NCI-H774 (cell line): ENCODE measurements around the gene SLC6A7.

Source experiments
- DNase-seq: peaks from one replicate; lab custom pipeline; 2025; lab: John Stamatoyannopoulos, UW

SLC6A7 gene

DNA sequence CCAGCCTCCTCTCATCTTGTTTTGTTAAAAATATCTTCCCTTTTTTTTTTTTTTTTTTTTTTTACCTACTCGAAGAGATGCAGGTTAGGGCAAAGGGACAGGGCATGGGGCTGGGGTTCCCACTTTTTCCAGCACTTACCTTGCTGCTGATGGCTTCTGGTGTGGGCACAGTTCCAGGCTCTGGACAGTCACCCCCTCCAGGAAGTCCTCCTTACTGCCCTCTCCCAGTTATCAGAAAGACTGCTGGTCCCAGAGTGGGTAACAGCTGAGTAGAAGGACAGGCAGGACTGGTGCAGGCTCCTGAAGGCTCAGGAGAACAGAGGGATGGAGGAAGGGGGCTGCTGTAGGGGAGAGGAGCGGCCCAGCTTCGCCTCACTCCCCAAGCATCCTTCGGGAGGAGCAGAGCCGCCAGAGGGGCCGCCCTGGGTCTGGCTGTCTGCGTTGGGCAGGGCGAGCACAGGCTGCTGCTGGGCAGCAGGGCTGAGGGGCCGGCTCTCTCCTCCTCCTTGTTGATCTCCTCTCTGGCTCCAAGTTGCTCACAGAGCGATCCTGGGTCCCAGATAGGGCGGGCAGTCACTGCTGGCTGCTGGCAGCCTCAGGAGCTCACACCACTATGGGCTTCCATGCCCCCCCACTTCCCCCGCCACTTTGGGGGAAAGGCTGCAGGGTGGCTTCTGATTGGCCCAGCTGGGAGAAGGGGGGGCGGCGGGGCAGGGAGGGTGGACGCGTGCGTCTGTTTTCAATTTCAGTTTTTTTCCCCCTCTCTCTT lies 34.4 kb upstream of the SLC6A7 start, which contains the start of gene PDGFRB:
Gene PDGFRB (minus strand): TSS at position 588 of the 769 bp plus-strand sequence. CDS start 18,798 bp downstream, outside the sequence.
- DNase-seq = peak; percentile 9

DNA sequence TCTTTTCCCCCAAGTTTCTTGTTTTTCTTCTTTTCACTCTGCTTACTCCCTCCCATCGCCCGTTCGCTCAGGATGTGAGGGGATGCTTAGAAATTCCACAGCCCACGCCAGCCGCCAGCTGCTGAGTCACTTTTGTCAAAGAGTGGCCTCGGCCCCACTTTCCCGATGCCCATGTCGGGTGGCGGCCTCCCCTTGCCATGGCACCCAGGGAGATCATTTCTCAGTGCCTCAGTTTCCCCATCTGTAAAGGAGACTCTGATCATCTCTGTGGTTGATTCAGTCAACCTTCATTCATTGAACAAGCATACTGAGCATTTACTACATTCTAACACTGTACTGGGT lies 33.9 kb upstream of the SLC6A7 start:
- no peak for DNase-seq

DNA sequence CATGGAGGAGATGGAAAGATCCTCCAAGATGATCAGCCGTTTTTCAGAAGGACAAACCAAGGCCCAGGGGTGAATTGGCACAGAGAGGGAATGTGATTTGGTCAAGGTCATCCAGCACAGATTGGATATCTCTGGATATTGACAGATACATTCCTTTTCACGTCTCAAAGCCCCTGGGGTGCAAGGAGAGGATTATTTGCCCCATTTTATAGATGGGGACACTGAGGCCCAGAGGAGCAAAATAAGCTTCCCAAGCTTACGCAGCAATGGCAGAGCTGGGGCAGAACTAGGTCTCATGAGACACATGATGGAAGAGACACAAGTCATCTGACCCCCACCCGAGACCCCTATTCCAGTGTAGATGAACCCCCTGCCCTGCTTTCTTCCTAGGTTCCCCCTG lies 33.3 kb upstream of the SLC6A7 start:
- DNase-seq = no peak

DNA sequence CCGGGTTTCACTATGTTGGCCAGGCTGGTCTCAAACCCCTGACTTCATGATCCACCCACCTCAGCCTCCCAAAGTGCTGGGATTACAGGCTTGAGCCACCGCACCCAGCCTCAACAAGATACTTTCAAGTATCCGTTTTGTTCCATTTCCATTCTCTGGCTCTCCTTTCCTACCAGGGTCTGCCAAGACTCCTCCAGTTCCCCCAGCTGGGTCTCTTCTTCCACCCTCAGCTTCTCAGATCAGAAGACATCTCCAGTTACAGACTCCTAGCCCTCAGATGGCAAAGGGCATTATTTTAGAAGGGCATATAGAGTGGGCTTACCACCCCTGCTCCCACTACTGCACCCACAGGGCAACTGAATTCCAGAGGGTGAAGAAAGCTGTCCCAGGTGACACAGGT lies 32.7 kb upstream of the SLC6A7 start:
- DNase-seq = no peak

DNA sequence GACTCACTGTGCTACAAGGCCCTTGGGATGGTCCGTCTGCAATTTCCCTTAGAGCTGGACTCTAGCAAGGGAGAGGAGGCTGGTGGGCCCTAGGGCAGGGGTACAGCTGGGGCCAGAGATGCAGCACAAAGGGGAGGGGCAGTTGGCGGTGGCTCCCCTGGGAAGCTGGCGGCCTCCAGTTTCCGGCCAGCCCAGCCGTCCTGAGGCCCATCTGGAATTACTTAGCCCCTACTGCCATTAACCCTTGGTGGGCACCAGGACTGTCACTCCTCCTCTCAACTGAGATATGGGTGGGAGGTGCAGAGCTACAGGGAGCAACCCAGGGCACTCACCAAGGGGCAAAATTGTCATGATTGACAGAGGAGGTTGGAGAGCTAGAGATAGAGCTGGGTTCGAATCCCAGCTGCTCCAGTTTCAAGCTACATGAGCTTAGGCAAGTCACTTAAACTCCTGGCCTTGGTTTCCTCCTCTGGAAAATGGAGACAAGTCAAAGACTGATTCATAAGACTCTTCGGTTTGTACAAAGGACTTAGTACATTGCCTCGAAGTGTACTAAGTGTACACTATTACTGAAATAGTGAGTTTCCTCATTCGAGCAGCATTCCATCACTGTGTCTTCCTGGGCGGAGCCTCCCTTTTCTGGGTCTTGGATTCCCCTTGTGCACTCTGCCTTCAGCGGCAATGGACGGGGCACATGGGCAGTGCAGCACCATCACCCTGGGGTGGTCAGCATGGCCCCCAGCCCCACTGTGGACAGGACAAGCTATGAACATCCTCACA lies 31.5 kb upstream of the SLC6A7 start:
- no peak for DNase-seq

DNA sequence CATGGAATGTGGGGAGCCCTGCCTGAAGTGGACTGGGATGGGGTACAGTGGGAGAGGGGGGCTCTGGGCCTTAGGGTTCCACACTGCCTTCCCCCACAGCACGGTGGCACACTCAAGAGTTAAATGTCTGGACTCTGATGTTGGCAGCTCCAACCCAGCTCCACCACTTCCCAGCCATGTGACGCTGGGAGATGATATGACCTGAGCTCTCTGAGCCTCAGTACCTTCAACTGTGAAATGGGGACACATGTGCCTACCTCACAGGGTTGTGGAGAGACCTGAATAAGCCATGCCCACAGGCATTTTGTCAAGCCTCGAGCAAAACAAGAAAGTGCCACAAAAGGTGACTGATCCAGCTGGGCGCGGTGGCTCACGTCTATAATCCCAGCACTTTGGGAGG lies 30.8 kb upstream of the SLC6A7 start:
- no peak for DNase-seq

DNA sequence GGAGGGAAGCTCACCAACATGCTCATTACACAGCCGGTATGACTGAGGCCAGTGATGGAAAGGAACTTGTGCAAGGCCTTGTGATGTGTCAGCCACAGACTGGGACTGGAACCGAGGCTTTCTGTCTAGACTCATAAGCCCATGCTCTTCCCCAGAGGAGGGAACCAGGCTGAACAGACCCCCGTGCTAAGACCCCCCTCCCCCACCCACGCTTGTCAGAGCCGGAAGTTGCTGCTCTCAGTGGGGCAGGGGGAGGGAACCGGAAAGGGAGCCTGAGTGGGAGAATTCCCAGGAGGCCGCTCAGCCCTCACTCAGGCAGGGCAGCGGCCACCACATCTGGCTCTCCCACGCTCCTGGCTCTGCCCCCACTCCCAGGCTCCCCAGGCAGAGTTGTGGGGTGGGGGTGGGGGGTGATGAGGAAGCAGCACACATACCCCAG lies 30.1 kb upstream of the SLC6A7 start:
- DNase-seq = no peak

DNA sequence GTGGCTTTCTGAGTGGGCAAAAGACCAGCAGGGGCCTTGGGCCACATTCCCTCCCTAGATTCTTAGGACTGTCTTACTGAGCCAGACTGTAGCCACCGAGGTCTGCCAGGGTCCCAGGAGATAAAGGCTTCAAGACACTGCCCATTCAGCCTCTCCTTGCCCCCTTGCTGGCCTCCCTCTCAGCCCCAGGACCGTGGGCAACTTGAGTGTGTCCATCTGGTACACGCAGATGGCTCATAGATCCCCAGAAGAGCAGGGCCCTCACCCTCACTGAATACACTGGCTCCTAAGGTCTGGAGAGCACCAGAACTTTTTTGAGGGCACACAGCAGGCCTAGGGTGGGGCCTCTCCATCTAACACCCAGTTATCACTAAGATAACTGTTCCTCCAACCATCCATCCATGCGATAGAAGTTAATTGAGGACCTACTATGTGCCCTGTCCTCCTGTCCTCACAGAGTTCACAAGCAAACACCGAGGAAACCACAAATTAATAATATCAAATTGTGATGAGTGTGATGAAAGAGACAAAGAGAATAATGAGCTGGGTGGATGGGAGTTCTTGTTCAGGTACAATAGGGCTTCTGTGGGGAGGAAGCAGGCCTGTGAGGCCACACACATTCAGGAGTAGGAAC lies 29.3 kb upstream of the SLC6A7 start:
- DNase-seq = no peak

DNA sequence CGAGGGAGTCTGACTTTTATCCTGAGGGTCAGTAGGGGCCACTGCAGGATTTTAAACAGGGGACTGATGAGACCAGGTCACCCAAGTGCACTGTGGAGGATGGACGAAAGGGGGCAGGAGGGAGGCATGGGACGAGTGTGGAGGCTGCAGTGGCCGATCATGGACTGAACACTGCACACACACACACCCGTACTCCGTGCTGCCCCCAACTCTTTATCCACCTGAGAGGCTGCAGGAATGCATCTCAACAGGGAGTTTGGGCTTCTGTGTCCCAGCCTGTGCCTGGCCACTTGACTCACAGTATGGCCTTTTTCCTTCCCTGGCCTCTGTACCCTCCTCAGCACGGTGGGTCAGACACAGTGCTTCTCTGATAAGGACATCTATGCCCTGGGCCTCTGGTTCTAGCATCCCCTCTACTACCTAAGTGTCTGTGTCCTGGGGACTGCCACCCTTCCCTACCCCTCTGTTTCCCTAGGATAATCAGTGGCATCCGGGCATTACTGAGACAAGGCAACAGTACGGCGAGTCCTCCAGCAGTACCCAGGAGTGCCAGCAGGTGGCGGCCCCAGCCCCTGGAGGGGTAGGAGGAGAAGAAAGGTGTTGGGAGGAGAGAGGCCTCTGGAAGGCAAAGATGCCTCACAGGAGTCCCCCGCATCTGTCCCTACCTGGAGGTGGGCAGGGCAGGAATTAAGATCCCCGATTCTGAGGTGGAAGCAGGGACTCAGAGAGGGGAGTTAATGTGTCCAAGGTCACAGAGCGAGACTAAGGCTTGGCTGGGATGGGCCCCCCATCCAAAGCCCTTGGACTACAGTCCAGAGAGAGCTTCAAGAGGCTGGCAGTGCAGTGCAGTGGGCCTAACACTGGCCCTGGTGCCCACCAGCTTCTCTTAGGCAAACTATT lies 28.4 kb upstream of the SLC6A7 start:
- peak; percentile 29 for DNase-seq

DNA sequence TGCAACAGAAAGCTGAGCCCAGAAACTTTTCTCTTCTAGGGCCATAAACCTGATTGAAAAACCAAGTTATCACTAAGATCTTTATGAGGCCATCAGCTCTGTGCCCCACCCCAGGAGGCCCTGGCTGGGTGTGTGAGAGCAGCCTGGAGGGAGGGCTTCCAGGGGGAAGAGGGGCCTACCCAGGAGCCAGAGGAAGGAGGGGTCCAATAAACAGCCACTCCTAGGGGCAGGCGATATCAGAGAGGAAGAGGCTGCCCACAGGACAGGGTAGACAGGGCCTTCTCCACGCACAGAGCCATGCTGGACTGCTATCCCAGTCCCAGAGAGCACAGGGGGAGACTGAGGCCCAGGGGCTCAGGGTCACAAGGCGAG lies 27.7 kb upstream of the SLC6A7 start:
- no peak for DNase-seq

DNA sequence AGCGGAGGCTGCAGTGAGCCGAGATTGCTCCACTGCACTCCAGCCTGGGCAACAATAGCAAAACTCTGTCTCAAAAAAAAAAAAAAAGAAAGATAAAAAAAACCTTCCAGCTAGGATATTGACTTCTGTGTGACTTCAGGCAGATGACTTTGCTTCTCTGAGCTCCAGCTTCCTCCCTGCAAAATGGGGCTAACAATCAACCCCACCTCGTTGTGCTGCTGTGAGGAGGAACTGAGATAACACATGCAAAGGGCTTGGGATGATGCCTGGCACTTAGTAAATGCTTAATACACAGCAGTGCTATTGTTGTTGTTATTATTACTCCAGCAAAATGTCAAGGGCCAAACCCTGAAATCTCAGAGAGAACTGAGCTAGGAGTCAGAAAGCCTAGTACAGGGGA lies 26.8 kb upstream of the SLC6A7 start:
- DNase-seq = no peak

DNA sequence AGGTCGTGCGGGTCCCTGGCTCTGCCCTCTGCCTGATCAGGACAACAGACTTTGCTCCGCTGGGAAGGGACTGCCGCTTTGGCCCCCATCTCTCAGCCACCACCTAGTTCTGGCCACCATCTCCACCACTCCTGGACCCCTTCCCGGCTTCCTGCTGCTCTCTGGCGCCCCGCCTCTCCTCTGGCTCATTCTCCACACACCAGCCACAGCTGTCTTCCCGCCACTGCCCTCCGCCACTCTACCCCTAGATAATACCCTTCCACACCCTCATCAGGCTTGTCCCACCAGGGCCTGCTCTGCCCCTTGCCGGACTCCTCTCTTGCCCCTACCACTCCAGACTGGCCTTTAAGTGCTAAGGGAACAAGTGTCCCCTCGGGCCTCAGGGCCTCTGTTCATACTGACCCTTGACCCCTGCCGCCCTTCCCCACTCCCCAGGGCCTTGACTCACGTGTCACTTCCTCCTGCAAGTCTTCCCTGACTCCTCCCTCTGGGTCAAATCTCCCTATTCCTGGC lies 26.3 kb upstream of the SLC6A7 start:
- no peak for DNase-seq

DNA sequence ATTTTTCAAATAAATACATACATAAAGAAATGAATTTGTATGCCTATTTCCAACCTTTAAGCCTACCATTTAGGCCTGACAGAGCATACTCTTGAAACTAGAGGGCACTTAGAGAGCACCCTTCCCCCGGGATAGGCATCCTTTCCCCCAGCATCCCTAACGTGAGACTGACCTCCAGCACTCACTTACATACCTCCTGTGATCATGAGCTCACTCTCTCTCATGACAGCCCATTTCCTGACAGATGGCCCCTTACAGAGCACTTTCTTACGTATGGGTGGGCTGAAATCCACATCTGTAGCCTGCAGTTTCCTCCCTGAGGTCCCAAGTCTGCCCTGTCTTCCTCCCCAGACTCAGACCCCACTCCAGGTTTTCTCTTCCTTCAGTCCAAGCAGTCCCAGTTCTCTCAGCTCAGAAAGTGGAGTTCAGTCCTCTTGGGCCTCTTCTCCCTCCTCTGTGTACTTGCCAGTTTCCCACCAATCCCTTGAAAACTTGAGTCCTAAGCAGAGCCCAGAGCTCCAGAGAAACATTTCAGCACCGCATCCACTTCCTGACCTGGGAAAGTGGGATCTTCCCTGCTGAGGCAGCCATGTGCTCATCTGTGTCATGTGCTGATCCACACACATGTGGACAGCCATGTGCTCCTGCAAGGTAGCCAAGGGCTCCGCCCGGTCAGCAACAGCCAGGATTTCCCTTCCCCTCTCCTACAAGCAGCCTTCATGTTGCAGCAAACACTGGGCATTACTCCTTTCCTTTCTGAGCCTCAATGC lies 25.5 kb upstream of the SLC6A7 start:
- DNase-seq = no peak

DNA sequence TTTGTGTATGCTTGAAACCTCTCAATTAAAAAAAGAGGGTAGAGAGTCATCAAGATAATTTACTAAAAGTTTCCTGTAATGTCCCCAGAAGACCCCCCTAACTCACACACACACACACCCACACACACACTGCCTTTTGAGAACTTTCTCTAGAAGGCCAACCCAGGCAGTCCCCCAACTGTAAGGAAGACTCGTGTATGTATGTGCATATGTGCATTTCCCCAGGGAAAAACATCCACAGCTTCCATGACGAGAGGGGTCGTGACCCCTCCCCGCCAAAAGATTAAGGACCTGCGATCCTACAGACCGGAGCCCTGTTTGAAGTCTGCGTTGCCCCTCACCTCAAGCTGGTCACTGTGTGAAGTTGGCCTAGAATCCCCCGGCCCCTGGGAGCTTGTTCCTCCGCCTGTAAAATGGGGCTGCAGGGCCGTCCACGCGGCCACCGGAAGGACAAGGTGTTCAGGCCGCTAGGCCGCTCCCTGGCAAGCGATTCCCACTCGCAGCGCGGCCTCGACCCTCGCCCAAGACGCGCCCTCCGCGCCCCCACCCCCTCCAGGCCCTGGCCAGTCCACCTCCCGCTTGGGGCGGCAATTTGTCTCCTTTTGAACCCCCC lies 23.7 kb upstream of the SLC6A7 start:
- DNase-seq = no peak

DNA sequence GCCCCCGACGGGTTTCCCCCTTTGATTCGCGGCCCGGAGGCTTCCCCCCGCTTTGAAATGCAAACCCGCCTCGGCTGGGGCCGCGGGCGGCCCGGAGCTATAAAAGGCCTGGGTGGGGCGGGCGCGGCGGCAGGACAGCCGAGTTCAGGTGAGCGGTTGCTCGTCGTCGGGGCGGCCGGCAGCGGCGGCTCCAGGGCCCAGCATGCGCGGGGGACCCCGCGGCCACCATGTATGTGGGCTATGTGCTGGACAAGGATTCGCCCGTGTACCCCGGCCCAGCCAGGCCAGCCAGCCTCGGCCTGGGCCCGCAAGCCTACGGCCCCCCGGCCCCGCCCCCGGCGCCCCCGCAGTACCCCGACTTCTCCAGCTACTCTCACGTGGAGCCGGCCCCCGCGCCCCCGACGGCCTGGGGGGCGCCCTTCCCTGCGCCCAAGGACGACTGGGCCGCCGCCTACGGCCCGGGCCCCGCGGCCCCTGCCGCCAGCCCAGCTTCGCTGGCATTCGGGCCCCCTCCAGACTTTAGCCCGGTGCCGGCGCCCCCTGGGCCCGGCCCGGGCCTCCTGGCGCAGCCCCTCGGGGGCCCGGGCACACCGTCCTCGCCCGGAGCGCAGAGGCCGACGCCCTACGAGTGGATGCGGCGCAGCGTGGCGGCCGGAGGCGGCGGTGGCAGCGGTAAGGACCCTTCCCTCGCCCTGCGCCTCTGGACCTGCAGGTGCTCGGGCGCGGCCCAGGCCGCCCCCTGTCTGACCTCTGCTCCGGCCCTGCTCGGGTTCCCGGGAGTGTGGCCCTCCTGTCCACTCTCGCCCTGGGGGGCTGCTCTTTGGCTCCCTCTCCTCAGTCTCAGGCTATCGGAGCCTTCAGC lies 23.0 kb upstream of the SLC6A7 start, which contains the start of gene CDX1:
Gene CDX1 (plus strand): TSS at position 129 of the 862 bp plus-strand sequence. CDS start 99 bp downstream, at position 228.
- no peak for DNase-seq

DNA sequence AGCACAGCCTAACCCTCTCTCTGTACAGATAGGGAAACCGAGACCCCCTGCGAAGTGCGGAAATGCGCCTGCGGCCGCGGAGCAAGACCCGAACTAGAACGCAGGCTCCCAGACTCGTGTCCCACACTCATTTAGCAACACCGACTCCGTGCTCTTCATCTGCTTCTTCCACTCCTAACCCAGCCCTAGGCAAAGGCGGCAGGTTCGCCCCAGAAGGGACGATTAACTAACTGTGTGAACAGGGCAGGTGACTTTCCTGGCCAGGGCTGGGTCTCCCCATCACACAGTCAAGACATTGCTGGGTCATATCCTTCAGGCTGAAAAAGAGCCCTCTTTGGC lies 22.4 kb upstream of the SLC6A7 start:
- DNase-seq = no peak

DNA sequence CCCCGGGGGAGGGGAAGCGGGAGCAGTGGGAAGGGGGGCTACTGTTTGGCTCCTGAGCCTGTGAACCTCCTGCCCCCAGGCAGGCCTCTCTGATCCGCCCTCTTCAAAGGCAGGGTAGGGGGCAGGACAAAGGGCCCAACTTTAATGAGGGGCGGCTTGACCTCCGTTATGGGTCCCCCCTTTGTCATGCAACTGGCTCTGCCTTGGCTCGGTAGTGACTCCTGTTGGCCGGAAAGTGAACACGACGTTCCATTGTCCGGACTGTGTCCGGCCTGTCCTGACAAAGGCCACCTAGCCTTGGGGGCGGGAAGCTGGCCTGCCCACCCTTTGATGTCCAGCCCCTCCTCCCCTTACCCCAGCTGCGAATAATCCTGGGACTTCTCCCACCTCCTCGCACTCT lies 22.0 kb upstream of the SLC6A7 start:
- no peak for DNase-seq

DNA sequence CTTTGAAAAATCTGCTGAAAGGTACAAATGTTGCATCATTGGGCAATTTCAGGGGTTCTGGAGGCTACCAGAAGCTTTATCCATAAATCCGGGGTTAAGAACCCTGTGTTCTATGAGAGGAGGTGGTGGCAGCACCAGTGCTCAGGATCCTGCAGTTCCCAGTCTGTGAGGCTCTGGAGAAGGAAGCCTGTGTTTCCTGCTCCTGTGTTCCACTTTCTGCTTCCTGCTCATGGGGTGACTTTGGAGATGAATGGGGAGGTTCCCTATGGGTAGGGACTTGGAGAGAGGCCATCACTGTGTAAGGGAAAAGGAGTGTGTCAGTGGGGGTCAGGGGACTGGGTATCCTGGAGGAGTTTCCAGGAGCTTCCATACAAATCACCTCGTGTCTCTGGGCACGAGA lies 21.0 kb upstream of the SLC6A7 start:
- DNase-seq = no peak

DNA sequence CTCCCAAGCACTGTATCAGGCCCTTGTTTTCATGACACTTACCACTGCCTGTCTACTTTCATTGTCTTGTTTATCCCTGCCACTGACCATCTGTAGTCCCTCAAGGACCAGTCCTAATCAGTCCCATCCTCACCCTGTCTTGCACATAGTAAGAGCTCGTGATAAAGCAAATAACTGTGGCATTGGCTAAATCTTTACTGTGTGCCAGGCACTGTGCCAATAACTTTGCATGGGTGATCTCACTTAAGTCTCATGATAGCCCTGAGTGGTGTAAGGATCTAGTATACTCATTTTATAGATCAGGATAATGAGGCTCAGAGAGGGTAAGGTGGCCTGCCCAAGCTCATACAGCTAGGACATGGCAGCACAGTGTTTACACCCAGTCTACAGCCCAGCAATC lies 17.7 kb upstream of the SLC6A7 start:
- DNase-seq = no peak

DNA sequence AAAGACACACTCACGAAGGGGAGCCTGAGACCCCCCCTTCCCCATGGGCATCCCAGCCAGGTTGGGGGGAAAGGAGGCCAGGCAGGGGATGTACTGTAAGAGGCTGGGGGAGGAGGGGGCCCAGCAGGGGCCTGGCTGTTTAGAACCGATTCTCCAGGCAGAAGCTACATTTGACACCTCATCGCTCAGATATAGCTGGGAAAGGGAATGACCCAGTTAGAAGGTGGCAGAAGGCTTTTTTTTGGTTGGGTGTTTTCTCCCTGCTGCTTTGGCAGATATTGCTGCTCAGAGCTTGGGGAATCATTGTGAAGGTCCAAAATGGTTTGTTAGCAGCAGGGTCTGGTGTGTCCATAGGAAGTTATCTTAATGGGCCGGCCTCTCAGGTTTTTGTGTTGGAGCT lies 17.3 kb upstream of the SLC6A7 start:
- DNase-seq = no peak
